ENCODE measurements around the gene HIPK3. TPM values are rescaled to one million over a fixed set of nuclear protein-coding genes. Genes with fewer than 3 reads are reported as not detected.

The HIPK3 gene
- total RNA-seq, 1 experiment from 2014 or later: 18.9 TPM

GRCh38 chr11:33394431-33395109 is 137.4 kb downstream of the HIPK3 start:
- no peak for DNase-seq
- Histone ChIP-seq H3K36me3 (replicated peaks; ENCODE audit: control insufficient read depth, insufficient read depth, low read length) (no peaks in the 10 kb centered on the region), H3K4me3 (ENCODE audit: insufficient read depth, low read depth, low read length) (no peak overlapping the region), H3K27me3 (ENCODE audit: control insufficient read depth, insufficient read depth, low read length) (no peaks in the 10 kb centered on the region)

GRCh38 chr11:33396361-33396760 is 139.2 kb downstream of the HIPK3 start:
- H3K36me3 ChIP-seq (replicated peaks; ENCODE audit: control insufficient read depth, insufficient read depth, low read length): no peaks in the 10 kb centered on the region
- DNase-seq: no peak
- no peak overlapping the region for H3K4me3 ChIP-seq (ENCODE audit: insufficient read depth, low read depth, low read length)
- H3K27me3 ChIP-seq (ENCODE audit: control insufficient read depth, insufficient read depth, low read length): no peaks in the 10 kb centered on the region

GRCh38 chr11:33399421-33399820 is 142.2 kb downstream of the HIPK3 start:
- DNase-seq: no peak
- Histone ChIP-seq H3K36me3 (replicated peaks; ENCODE audit: control insufficient read depth, insufficient read depth, low read length) (no peaks in the 10 kb centered on the region), H3K27me3 (ENCODE audit: control insufficient read depth, insufficient read depth, low read length) (no peaks in the 10 kb centered on the region), H3K4me3 (ENCODE audit: insufficient read depth, low read depth, low read length) (no peak overlapping the region)

GRCh38 chr11:33402066-33402465 is 144.9 kb downstream of the HIPK3 start:
- Histone ChIP-seq H3K27me3 (ENCODE audit: control insufficient read depth, insufficient read depth, low read length) (no peaks in the 10 kb centered on the region), H3K36me3 (replicated peaks; ENCODE audit: control insufficient read depth, insufficient read depth, low read length) (no peaks in the 10 kb centered on the region), H3K4me3 (ENCODE audit: insufficient read depth, low read depth, low read length) (no peak overlapping the region)
- peak; percentile 33 for DNase-seq

- Histone ChIP-seq H3K27me3 (ENCODE audit: control insufficient read depth, insufficient read depth, low read length) (no peaks in the 10 kb centered on the region), H3K4me3 (ENCODE audit: insufficient read depth, low read depth, low read length) (no peak overlapping the region), H3K36me3 (replicated peaks; ENCODE audit: control insufficient read depth, insufficient read depth, low read length) (no peaks in the 10 kb centered on the region)
- DNase-seq: no peak
Measured at GRCh38 chr11:33403344-33403743, 146.2 kb downstream of the HIPK3 start.

GRCh38 chr11:33405834-33406602 is 148.8 kb downstream of the HIPK3 start:
- no peak for DNase-seq
- H3K27me3 ChIP-seq (ENCODE audit: control insufficient read depth, insufficient read depth, low read length): no peaks in the 10 kb centered on the region

More at GRCh38 chr11:33405834-33406602, 148.8 kb downstream of the HIPK3 start:
- Histone ChIP-seq H3K36me3 (replicated peaks; ENCODE audit: control insufficient read depth, insufficient read depth, low read length) (no peaks in the 10 kb centered on the region), H3K4me3 (ENCODE audit: insufficient read depth, low read depth, low read length) (no peak overlapping the region)

Other genes with a start within 250 kb of the HIPK3 start
- 5.6 and 6.2 TPM in 2 replicates for gene DEPDC7, start 241.5 kb upstream of the HIPK3 start, total RNA-seq (2014; rRNA removed; shearing (Covaris generic))
- 10.6 and 12.5 TPM in 2 replicates for gene TCP11L1, start 217.8 kb upstream of the HIPK3 start, total RNA-seq (2014; rRNA removed; shearing (Covaris generic))
- 31.6 and 46.0 TPM in 2 replicates for gene CSTF3, start 95.9 kb upstream of the HIPK3 start, total RNA-seq (2014; rRNA removed; shearing (Covaris generic))
- gene KIAA1549L, start 118.7 kb downstream of the HIPK3 start, total RNA-seq (2014; rRNA removed; shearing (Covaris generic)): 1.4 and 1.6 TPM in 2 replicates

All from H7 (cell line).